SK-N-SH (cell line): Measurements from ENCODE around the gene IQUB. TPM values are rescaled to one million over a fixed set of nuclear protein-coding genes. Genes with fewer than 3 reads are reported as not detected.

Experiments used
- CTCF ChIA-PET: fragments of 300-600, 350-600 bp; formaldehyde crosslinking; extraction: SDS; loops from one replicate; lab custom pipeline; 2021; lab: Yijun Ruan, JAX
- POLR2A ChIA-PET: fragments of 350-600 bp; sonication (Branson Sonifier 250); formaldehyde crosslinking; extraction: SDS; loops from one replicate; lab custom pipeline; 2020; ENCODE audit warnings: antibody characterized with exemption, inconsistent platforms; lab: Yijun Ruan, JAX
- DNase-seq: peaks from one replicate; pipeline ENCODE4 v3.0.0; 2012
- H2AFZ ChIP-seq: fragments of 200-600 bp; sonication (generic); 2 replicates; pipeline ENCODE4 v1.8.1; 2016; ENCODE audit warnings: antibody characterized with exemption, mild to moderate bottlenecking, low read depth
- H3F3A ChIP-seq: fragments of 200-600 bp; sonication (generic); replicated peaks from 2 replicates; pipeline ENCODE3; 2016; ENCODE audit warnings: antibody characterized with exemption, mild to moderate bottlenecking; ENCODE audit not compliant: insufficient read depth
- H3K27ac ChIP-seq, 2 experiments: fragments of 200-500 bp in 1 of 2; fragments of 200-600 bp in 1 of 2; sonication (Bioruptor generic) in 1 of 2; sonication (generic), shearing (Covaris generic) in 1 of 2; 2 replicates each; pipeline versions ENCODE4 v1.5.1 to v1.6.1; 2014 to 2016; ENCODE audit warnings: low read depth in 2 of 2, inconsistent platforms in 1 of 2, low read length in 1 of 2, mild to moderate bottlenecking in 1 of 2, mixed read lengths in 1 of 2
- H3K27me3 ChIP-seq: fragments of 200-600 bp; sonication (generic), shearing (Covaris generic); 2 replicates; pipeline ENCODE4 v1.6.1; 2016; ENCODE audit warnings: mixed run types; ENCODE audit not compliant: insufficient read depth
- H3K36me3 ChIP-seq, 2 experiments: fragments of 200-500 bp in 1 of 2; fragments of 200-600 bp in 1 of 2; sonication (Bioruptor generic) in 1 of 2; sonication (generic) in 1 of 2; replicated peaks in 1 of 2; 2 replicates each; pipeline versions ENCODE3 to v1.5.1; 2014 to 2016; ENCODE audit warnings: low read length in 1 of 2, mild to moderate bottlenecking in 1 of 2; ENCODE audit not compliant: insufficient read depth in 2 of 2, control insufficient read depth in 1 of 2
- H3K4me1 ChIP-seq, 2 experiments: fragments of 200-500 bp in 1 of 2; fragments of 200-600 bp in 1 of 2; sonication (Bioruptor generic) in 1 of 2; sonication (generic), shearing (Covaris generic) in 1 of 2; 2 replicates each; pipeline versions ENCODE4 v1.5.1 to v1.6.1; 2014 to 2016; ENCODE audit warnings: low read depth in 1 of 2, low read length in 1 of 2, mixed run types in 1 of 2; ENCODE audit not compliant: insufficient read depth in 2 of 2, control insufficient read depth in 1 of 2
- H3K4me2 ChIP-seq: fragments of 200-600 bp; sonication (generic), shearing (Covaris generic); 2 replicates; pipeline ENCODE4 v1.6.1; 2017; ENCODE audit warnings: mixed run types
- H3K4me3 ChIP-seq, 2 experiments: fragments of 200-500 bp in 1 of 2; fragments of 200-600 bp in 1 of 2; sonication (Bioruptor generic) in 1 of 2; sonication (generic), shearing (Covaris generic) in 1 of 2; 2 replicates each; pipeline versions ENCODE4 v1.5.1 to v1.8.1; 2014 to 2016; ENCODE audit warnings: low read depth in 2 of 2, inconsistent platforms in 1 of 2, low read length in 1 of 2, mild to moderate bottlenecking in 1 of 2, mixed read lengths in 1 of 2, moderate library complexity in 1 of 2
- H3K79me2 ChIP-seq: fragments of 200-600 bp; sonication (generic); 2 replicates; pipeline ENCODE4 v1.8.1; 2017; ENCODE audit warnings: mild to moderate bottlenecking; ENCODE audit not compliant: insufficient read depth
- H3K9ac ChIP-seq: fragments of 200-600 bp; sonication (generic); 2 replicates; pipeline ENCODE4 v1.6.1; 2017; ENCODE audit warnings: mixed run types
- H3K9me2 ChIP-seq: fragments of 200-600 bp; sonication (generic); 2 replicates; pipeline ENCODE4 v1.6.1; 2017; ENCODE audit warnings: mixed run types
- H3K9me3 ChIP-seq: fragments of 200-600 bp; sonication (generic); 2 replicates; pipeline ENCODE4 v1.6.1; 2017; ENCODE audit warnings: mixed run types, mild to moderate bottlenecking, moderate library complexity
- H4K20me1 ChIP-seq: fragments of 200-600 bp; sonication (generic); 2 replicates; pipeline ENCODE4 v1.6.1; 2017; ENCODE audit warnings: mild to moderate bottlenecking, mixed run types; ENCODE audit not compliant: insufficient read depth
- CHD2 ChIP-seq: fragments of 150-350 bp; IDR thresholded peaks from 2 replicates; pipeline ENCODE4 v1.6.1; 2018; ENCODE audit warnings: low read length; ENCODE audit not compliant: partially characterized antibody
- CTCF ChIP-seq: fragments of 200-600 bp; sonication (generic); IDR thresholded peaks from 2 replicates; pipeline ENCODE4 v1.6.1; 2017; ENCODE audit warnings: antibody characterized with exemption, mild to moderate bottlenecking, moderate library complexity
- ELF1 ChIP-seq: IDR thresholded peaks from 2 replicates; pipeline ENCODE4 v1.4.0; 2012
- EP300 ChIP-seq, 2 experiments: IDR thresholded peaks; 2 replicates each; pipeline versions ENCODE4 v1.4.0 to v1.6.1; 2012; ENCODE audit warnings: borderline replicate concordance in 1 of 2, low read depth in 1 of 2, low read length in 1 of 2
- FOSL2 ChIP-seq: IDR thresholded peaks from 2 replicates; pipeline ENCODE4 v1.4.0; 2012; ENCODE audit warnings: low read depth, mild to moderate bottlenecking, moderate library complexity, borderline replicate concordance
- GABPA ChIP-seq: IDR thresholded peaks from 2 replicates; pipeline ENCODE4 v1.4.0; 2012; ENCODE audit warnings: low read depth, mild to moderate bottlenecking
- GATA2 ChIP-seq: sonication (generic); formaldehyde crosslinking; IDR thresholded peaks from 2 replicates; pipeline ENCODE4 v1.5.0; 2020; ENCODE audit warnings: mild to moderate bottlenecking, missing genetic modification reagents
- IRF3 ChIP-seq: fragments of 150-350 bp; IDR thresholded peaks from 2 replicates; pipeline ENCODE4 v1.6.1; 2016; ENCODE audit warnings: mild to moderate bottlenecking, low read depth, low read length
- JUND ChIP-seq: IDR thresholded peaks from 2 replicates; pipeline ENCODE4 v1.4.0; 2012
- MAX ChIP-seq: IDR thresholded peaks from 2 replicates; pipeline ENCODE4 v1.4.0; 2012; ENCODE audit warnings: low read depth
- NFIC ChIP-seq: IDR thresholded peaks from 2 replicates; pipeline ENCODE4 v1.4.0; 2012; ENCODE audit warnings: borderline replicate concordance
- NRF1 ChIP-seq: IDR thresholded peaks from 2 replicates; pipeline ENCODE4 v1.6.1; 2012; ENCODE audit warnings: low read depth, mild to moderate bottlenecking, low read length
- REST ChIP-seq: IDR thresholded peaks from 2 replicates; pipeline ENCODE4 v1.6.1; 2012; ENCODE audit warnings: mild to moderate bottlenecking, low read depth, low read length, moderate library complexity
- RFX5 ChIP-seq: IDR thresholded peaks from 2 replicates; pipeline ENCODE4 v1.6.1; 2012; ENCODE audit warnings: mild to moderate bottlenecking, improper control_type of control experiment, low read length
- RXRA ChIP-seq: IDR thresholded peaks from 2 replicates; pipeline ENCODE4 v1.4.0; 2012; ENCODE audit warnings: low read depth, mild to moderate bottlenecking, borderline replicate concordance
- TAF1 ChIP-seq: IDR thresholded peaks from 2 replicates; pipeline ENCODE4 v1.6.1; 2012; ENCODE audit warnings: low read depth, mild to moderate bottlenecking, low read length, moderate library complexity, borderline replicate concordance
- TCF12 ChIP-seq: IDR thresholded peaks from 2 replicates; pipeline ENCODE4 v1.4.0; 2012
- USF1 ChIP-seq: IDR thresholded peaks from 2 replicates; pipeline ENCODE4 v1.4.0; 2012; ENCODE audit warnings: low read depth, borderline replicate concordance
- USF2 ChIP-seq: fragments of 150-350 bp; IDR thresholded peaks from 2 replicates; pipeline ENCODE4 v1.6.1; 2017; ENCODE audit warnings: antibody characterized with exemption, low read length, low read depth, borderline replicate concordance
- YY1 ChIP-seq: IDR thresholded peaks from 2 replicates; pipeline ENCODE4 v1.4.0; 2012; ENCODE audit warnings: low read depth, mild to moderate bottlenecking
- WGBS: methylation state at CpG from one replicate; pipeline ENCODE4 v1.1.6; 2017; ENCODE audit warnings: low lambda C conversion rate; 5-methylcytosine and 5-hydroxymethylcytosine counted together
- polyA plus RNA-seq, 3 experiments: library from polyadenylated mRNA; depleted of rRNA; stranded (reverse); fragments of >200 nt; gene quantifications; 2 replicates each; pipeline ENCODE4 v1.2.3, GENCODE V29; 2012

IQUB gene
- polyA plus RNA-seq, 1 of the 3 experiments (the other 2 are of a cell fraction), result 0.10 TPM

GRCh38 chr7:123415625-123416024 lies 118.8 kb downstream of the IQUB start:
- DNase-seq, result no peak
- no peaks in the 10 kb centered on the region for H4K20me1 ChIP-seq
- no peaks in the 10 kb centered on the region for H3K79me2 ChIP-seq
- no peaks in the 10 kb centered on the region for H3K9me2 ChIP-seq
- ChIA-PET CTCF (no interaction called here), POLR2A (no interaction called here)
- no peaks in the 10 kb centered on the region for H3K9me3 ChIP-seq
- H3F3A ChIP-seq, result no peaks in the 10 kb centered on the region
- whole genome bisulfite sequencing, result 4% methylated on average over 1 of the region's 1 CpG
- no peak overlapping the region for H3K27ac ChIP-seq
- H3K4me1 ChIP-seq, result no peaks in the 10 kb centered on the region
- no peak for TF ChIP-seq EP300 (IDR thresholded peaks at IDR 0.05; ENCODE audit: borderline replicate concordance in 1 of 2, low read depth in 1 of 2, low read length in 1 of 2)
- TF ChIP-seq TAF1, result no peak
- TF ChIP-seq YY1, result no peak
- no peak for TF ChIP-seq RXRA
- TF ChIP-seq JUND, result no peak
- no peak for TF ChIP-seq FOSL2
- no peak for TF ChIP-seq TCF12
- no peak for TF ChIP-seq USF1
- TF ChIP-seq GABPA, result no peak
- no peak for TF ChIP-seq ELF1
- no peak for TF ChIP-seq USF2
- no peak for TF ChIP-seq IRF3
- no peak for TF ChIP-seq REST
- no peak for TF ChIP-seq GATA2 (CRISPR knock-in tag)
- no peak for TF ChIP-seq CHD2
- TF ChIP-seq RFX5, result no peak
- no peak for TF ChIP-seq NRF1
- TF ChIP-seq NFIC, result no peak
- no peak for TF ChIP-seq MAX
- TF ChIP-seq CTCF, result no peak
- no peak overlapping the region for H3K4me3 ChIP-seq
- no peak overlapping the region for H3K4me2 ChIP-seq
- no peaks in the 10 kb centered on the region for H3K36me3 ChIP-seq
- H2AFZ ChIP-seq, result no peak overlapping the region
- no peaks in the 10 kb centered on the region for H3K27me3 ChIP-seq
- H3K9ac ChIP-seq, result no peak overlapping the region
